NCI-H226 (cell line): ENCODE results near the gene THEM5.
"Not testable (repeated sequence)": the region's sequence is repeated elsewhere in the genome, so short reads cannot be mapped to it uniquely, and the experiment has no call there.

Experiments used
- DNase-seq: peaks from one replicate; pipeline ENCODE4 v3.0.0-alpha.2; 2015

Gene THEM5

DNA sequence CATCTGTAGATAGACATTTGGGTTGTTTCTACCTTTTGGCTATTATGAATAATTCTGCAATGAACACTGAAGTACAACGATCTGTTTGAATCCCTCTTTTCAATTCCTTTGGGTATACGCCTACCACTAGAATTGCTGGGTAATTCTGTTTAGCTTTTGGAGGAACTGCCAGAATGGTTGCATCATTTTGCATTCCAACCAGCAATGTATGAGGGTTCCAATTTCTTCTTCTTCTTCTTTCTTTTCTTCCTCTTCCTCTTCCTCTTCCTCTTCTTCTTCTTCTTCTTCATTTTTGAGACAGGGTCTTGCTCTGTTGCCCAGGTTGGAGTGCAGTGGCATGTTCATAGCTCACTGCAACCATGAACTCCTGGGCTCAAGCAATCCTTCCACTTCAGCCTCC is 13.8 kb upstream of the THEM5 start:
- DNase-seq, result peak; percentile 11

DNA sequence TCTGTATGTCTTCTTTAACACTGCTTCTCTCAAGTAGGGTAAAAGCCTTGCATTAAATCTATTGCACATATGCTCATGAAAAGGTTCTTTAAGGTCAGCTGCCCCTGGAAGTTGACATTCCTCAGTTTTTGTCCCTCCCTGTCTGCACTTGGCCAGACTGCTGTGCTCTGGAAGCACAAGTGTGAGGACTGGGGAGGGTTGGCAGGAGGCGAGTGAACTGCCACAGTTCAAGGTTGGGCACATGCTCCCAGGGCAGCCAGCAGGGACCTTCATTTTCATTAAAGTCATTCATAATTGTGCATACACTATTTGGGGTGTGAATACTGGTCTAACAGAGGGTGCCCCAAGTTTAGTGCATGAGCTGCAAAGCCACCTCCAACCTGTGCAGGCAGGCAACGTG is 10.9 kb upstream of the THEM5 start:
- DNase-seq, result no peak

DNA sequence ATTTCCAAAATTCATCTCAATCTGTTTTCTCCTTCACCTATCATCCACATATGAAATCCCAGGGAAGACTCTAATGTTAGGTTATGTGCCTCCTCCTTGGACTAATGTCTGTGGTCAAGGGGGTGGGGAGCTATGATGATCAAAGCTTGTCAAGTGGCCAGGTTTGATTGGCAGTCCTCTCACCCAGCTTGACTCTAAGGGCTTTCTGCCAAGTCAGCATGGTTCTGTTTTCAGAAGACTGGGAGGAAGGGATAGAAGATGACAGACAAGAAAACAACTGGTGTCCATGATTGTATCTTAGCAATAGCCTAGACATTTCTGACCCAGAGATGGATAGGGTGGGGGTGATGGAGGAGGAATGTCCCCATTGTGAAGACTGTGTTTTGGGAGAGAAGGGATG is 9.1 kb upstream of the THEM5 start:
- no peak for DNase-seq

DNA sequence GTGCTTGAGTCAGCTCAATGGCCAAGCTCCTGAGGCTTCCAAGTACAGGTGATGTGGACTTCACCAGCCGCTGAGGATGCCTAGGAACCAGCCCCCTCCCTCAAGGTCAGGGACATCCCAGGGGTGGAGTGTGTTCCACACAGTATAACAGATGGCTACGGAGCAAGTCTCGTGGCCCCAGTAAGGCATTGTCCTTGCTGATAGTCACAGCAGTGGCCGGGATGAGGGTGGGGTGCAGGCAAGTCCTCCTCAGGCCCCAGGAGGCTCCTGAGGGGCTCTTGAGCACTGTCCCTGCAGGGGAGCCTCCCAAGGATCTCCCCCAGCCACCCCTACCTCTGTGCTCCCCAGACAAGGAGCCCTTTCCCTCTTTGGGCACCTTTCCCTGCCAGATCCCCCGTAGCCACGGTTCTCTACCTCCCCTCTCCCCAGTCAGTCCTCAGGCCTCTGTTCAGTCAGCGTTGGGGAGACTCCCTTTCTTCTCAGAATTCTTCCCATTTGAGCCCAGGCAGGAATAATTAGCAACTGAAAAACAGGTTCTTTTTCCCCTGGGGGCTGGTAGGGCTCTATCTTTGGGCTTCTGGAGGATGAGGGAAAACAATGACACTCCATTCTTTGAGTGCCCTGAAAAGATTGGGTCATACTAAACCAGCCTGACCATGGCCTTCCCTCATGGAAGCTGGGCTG is 7.1 kb upstream of the THEM5 start:
- no peak for DNase-seq

DNA sequence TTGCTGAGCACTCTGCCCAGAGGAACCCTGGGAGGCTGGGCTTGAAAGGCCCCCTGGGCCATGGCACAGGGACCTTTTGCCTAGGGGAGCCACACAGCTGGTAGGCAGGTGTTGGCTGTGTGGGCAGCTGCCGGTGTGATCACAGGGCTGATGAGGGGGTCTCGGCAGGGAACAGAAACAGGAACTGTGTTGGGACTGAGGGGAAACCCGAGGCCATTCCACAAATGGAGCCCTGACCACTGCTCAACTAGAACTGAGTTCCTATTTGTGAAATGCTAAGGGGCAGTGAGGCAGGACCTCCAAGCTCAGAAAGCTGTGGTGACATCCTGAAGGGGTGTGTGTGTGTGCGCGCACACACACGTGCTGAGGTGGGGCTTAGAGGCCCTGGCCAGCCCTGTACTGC is 6.4 kb upstream of the THEM5 start:
- no peak for DNase-seq

DNA sequence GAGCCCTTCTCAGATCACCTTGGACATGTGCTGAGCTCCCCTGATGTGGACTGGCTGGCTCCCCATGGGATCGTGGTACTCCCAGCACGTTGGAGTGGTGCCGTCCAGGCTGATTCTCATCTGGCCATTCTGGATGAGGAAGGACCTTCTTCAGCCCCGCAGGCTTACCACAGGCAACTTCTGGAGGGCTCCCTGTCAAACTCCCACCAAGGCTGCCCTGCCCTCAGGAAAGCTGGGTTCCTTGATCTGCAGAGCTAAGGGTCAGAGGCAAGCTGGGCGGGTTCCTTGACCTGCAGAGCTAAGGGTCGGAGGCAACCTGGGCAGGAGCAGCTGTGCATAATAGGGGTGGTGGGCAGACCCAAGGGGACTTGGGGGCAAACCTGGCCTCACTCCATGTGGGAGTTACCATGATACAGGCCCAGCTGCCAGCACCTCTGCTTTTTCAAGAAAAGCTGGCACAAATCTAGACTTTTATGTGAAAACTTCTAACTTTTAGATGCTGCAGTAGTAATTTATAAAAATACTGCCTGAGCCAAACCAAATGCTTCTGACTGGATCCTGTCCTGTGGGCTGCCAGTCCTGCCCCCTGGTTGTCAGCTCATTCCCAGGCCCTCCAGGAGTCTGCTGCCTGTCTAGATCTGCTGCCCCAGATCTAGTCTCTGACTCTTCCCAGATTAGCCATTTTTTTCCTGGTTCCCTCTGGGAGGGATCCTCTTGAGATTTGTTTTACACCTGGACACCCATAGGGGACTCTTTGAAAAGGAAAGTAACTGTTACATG is 5.6 kb upstream of the THEM5 start:
- DNase-seq, result no peak

DNA sequence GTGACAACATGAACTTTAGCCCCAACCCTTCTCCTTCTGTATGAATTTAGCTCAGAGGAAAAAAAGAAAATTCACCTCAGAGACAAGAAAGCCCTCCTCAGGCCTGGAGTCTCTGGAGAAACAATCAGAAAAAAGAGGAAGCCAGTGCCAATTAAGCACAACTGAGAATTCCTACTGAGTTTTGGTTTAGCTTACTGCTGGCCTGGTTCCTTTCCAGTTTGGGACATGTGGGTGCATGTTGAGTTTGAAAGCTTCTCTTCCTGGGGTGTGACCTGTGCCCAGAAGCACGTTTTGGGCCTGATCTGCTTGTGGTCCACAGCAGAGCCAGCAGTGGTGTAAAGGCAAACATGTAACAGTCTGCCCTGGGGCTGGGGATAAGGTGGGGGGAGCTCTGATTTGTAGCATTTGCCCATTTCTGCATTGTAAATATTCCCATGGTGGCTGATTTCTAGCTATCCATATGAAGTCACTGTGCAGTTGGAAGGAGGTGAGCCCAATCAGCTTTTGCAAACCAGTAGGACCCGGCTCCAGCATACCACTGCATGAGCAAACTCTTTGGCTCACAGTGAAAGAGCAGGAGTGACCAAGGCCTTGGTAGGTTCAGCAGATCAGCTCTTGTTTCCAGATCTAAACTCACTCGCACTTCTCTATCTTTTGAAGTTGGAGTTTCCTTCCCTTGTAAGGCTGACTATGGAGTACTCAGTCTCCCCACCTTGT is 4.7 kb upstream of the THEM5 start:
- peak; percentile 32 for DNase-seq

DNA sequence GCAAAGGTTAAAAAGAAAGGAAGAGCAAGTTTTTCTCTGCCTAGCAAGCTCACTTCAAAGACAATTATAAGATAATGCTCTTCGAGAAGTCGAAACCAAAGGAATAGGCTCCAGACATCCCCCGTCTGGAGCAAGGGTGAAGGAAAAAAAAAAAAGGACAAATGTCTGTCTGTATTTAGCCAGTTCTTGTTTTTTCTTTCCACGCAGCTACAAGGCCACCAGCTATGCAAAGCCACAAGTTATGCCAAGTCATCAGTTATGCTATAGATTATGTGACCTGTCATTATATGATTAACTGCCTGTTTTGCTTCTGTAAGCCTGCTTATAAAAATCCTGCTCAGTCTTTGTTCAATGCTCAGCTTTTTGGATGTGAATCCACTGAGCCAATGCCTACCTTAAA is 2.4 kb upstream of the THEM5 start:
- DNase-seq, result no peak

DNA sequence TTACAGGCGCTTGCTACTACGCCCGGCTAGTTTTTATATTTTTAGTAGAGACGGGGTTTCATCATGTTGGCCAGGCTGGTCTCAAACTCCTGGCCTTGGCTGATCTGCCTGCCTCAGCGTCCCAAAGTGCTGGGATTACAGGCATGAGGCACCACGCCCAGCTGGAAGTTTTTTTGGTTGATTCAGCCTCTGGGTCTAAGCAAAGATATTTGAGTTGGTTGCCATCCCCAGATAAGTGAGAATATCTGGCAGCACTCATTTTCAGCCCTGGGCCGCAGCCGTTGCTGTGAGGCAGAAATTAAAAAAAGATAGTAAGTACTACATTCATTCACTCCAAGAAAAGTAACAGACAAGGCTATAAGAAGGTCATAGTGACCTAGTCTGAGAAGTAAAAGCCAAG is 2.0 kb upstream of the THEM5 start:
- DNase-seq, result not testable (repeated sequence)

DNA sequence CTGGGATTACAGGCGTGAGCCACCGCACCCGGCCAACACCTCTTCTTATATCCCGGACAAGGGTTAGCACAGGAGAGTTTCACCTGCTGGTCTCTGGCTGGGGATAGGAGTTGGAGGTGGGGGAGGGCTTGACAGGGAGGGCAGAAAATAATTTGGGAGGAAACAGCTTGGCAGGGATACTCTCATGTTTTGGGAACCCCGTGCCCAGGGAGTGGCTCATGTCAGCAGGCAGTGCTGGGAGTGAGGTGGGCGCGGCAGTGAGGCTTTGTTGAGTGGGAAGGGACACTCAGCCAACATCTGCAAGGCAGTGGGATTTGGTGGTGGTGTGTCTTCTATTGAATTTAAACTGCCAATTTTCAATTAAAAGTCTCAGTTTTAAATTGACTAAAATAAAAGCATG is 1.1 kb upstream of the THEM5 start:
- no peak for DNase-seq

DNA sequence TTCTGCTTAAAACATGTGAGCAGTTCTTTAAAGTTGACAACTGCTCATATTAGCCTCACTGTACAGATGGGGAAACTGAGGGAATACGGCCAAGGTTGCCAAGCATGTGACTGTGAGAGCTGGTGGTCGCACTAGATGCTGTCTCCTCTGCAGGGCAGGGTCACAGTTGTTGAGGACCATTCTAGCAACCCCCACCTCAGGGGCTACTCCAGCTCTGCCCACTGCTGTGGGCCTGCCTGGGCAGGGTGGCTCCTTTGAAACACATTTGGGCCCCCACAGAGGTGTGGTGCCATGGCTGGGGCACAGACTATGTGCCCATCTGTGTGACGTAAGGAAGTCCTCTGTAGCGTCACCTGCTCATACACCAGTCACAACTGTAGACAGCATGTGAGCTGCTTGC is 779 bp downstream of the THEM5 start:
- DNase-seq, result no peak

DNA sequence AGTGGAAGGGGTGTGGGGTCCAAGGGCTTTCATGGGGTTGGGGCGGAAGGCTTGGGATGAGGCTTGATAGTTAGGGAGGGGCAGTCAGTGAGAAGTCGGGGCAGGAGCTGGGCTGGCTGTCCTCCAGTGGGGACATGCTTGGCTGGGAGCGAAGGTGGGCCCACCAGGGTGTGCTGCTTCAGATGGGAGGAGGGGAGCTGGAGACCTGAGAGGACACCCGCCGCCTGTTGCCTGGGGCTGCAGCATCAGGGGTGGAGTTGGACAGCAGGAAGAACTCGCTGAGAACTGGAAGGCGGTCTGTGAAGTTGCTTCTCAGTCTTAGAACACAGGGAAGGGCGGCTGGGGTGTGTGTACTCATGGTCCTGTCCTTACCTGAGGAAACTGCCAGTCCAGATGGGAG is 1.6 kb downstream of the THEM5 start:
- DNase-seq, result no peak

DNA sequence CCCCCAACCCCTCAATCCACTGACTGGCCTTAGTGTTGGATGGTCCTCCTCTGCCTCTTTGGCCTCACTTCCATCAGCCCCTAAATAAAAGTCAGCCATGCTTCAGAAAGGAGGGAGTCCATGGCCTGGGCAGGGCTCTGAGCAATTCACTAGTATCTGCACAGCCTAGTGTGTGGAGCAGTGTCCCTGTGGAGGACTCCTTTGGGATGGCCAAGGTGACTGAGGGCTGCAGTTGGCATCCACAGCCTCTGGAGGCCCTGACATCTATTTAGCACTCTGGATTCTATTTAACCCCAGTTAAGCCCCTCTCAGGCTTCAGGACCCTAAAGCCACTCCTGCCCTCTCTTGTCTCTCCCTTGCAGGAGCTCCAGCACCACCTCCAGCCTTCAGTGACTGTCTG is 3.6 kb downstream of the THEM5 start:
- no peak for DNase-seq

DNA sequence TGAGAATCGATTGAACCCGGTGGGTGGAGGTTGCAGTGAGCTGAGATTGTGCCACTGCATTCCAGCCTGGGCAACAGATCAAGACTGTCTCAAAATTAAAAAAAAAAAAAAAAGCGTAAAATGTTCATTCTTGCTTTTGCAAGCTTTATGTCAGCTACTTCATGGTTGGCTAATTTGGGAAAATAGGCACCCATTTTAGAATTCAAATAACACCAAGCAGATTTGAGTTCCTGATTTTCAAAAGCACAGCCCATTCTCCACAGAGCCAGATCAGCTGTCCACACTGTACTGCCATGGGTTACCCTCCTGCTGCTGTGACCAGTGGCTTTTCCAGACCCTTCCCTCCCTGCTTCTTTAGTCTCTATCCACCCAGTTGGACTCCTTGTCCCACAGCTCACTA is 4.4 kb downstream of the THEM5 start:
- no peak for DNase-seq

DNA sequence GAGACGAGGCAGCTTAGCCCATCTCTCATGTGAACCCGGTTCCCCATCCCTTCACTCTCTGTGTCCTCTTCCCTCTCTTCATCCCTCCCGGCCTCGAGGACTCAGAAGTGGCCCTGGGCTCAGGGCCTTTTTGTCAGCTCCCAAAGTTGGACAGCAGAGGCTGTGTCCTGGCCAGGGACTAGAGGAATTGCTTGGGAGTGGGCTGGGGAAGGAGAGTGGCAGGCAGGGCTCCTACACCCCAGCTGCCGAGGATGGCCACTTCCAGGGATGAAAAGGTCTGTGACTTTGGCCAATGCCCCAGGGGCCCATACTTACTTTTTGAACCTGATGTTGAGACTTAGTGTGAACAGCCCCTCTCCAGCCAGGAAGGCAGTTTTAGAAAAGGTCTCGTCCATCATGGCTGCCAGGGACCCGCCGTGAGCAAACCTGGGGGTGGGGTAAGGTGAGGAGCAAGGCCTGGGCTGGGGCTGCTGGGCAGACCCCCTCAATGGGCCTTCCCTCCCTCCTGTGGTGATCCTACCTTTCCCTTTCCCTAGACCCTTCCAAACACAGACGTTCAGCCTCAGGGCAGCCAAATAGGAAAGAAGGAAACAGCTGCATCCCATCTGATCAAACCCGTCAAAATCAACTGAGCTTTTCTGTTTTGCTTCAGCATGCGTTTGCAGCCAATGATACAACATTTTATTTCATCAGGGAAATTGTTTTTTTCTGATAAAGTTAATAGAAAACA is 5.5 kb downstream of the THEM5 start:
- DNase-seq, result no peak

DNA sequence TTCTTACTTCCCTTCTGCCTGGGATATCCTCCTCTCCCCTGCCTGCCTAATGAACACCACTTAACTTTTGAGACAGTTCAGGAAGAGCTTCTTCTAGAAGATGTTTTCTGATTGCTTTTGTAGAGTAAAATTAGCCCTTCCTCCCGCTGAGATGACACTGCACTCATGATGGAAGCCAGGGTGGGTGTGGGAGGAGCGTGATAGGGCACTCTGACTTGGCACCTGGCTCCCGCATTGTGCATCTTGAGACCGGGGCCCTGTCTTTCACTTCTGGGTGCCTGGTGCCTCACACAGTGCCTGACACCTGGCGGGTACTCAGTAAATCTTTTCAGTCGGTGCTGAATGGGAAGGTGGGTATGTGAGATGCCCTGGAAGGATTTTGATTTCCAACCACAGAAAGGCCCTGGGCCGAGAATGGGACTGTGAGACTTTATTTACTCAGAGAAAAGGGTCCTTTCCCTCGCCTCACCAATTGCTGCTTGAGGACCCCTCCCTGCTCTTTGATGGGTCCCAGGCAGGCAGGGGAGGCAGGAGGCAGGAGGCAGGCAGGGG is 6.8 kb downstream of the THEM5 start:
- DNase-seq, result no peak

DNA sequence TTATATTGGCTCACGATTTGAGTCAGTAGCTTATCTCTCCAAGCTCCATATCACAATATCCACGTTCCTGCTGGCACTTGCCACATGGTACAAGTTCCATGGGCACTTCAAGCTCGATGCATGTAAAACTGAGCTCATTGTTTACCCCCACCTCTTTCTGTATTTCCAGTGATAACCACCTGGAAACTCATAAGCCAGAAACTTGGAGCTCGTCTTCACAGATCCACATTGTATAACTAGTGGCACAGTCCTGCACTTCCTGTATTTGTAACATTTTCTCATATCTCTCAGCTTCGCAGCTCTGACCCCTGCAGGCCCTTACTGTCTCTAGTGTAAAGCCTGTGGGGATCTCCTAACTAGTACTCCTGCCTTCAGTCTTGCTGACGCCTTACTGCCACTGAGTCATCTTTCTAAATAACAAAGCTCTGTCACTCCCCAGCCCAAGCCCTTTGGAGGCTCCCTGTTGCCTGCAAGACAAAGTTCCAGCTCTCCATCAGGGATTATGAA is 7.4 kb downstream of the THEM5 start:
- peak; percentile 28 for DNase-seq

DNA sequence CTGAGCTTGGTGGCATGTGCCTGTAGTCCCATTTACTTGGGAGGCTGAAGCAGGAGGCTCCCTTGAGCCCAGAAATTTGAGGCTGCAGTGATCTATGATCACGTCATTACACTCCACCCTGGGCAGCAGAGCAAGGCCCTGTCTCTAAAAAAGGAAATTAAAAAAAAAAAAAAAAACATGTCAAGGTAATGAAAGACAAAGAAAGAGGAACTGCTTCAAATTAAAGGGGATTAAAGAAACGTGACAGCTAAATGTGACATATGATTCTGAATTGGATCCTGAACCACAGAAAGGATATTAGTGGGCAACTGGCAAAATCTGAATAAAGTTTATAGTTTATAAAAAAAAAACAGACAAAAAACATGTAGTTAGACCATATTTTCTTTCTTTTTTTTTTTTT is 10.1 kb downstream of the THEM5 start:
- DNase-seq, result no peak

DNA sequence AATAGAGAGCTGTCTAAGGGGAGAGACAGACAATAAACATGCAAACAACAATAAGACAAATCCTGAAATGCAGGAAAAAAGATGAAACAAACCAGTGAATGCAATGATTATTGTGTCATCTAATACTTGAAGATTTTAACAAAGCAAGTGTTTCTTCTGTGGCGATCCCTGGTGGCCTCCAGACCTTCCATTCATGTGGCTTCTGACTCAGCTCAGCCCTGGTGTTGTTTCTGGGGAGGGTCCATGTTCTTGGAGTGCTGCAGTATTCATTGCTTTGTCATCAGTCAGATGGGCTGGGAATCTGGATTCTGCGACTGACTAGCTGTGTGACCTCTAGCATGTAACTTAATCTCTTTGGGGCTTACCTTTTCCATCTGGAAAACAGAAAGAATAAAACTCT is 12.4 kb downstream of the THEM5 start:
- no peak for DNase-seq

DNA sequence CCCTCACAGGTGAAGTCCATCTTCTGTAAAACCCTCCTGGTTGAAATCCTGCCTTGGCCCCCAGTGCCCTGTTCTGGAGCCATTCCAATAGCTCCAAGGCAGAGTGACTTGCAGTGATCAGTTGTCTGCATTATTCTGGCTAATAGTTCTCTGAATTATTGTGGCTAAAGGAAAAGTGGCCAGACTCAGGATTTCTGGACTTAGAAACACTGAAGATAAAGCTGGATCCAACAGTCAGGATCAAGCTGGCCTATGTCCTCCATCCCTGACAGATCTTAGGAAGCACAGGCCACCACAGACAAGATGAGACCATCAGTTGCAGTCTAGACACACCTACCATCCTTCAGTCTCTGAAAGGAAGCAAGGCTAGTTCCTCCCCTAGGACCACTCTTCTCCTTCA is 13.1 kb downstream of the THEM5 start:
- no peak for DNase-seq

DNA sequence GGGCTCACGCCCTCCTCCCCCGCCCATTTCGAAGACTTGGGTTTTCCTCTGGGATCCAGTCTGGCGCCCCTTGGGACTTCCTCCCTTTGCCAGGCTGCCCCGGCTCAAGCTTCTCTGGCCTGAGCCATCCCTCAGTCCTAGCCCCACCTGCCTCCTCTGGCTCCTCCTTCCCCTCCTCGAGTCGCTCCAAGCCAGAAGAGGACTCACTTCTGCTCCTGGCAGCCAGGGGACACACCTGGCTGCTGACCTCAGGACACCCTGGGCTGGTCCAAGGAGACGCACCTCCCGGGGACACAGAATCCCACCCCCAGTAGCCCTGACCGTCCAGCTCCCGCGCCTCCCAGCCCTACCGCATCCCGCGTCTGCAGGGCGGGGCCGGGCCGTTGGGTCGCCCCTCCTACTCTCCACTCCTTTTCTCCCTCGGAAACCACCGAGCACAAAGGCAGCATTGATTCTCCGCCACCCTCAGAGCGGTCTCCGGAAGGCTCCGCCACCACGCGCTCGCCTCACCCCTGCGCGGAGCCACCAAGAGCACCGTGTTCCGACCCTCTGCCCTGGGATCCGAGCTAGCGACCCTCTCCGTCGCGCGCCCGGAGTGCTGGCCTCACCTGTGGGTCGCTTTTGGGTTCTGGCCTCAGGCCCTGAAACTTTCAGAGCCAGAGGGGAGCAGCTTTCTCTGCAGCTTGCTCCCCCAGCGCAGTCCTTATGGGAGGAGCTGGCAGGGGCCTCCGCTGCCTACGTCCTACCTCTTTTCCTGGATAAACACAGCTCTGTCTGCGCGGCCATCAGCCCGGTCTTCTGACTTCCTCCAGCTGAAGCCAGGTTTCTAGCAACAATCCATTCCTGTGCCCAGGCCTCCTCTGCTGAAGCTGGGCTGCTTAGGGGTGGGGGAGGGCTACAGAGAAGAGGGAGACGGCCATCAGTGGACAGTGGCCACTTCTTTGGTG is 13.8 kb downstream of the THEM5 start, which contains the start of gene C2CD4D:
TSS of gene C2CD4D (minus strand) at position 364 of the 947 bp plus-strand sequence. CDS start 831 bp downstream, outside the sequence.
- no peak for DNase-seq

DNA sequence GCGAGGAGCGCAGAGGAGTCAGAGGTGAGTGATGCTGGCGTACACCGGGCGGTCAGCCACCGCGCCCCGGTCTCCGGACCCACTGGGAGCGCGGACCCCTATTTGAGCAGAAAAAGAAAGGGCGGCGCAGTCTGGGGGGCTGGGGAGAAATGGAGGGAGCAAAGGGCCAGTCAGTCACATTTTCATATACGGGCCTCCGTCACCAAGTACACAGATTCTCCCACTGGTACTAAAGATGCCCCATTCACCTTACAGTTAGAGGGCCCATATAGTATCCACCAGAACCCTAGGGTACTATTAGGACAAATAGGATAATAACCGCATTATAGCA is 14.5 kb downstream of the THEM5 start:
- DNase-seq, result no peak
